HepG2 (cell line): ENCODE data around the gene AFAP1. TPM values are rescaled to one million over a fixed set of nuclear protein-coding genes. Genes with fewer than 3 reads are reported as not detected.

ENCODE experiments used
- ATAC-seq: fragments of 200-7000 bp; cut with Tn5 transposase; 3 replicates; pipeline ENCODE4 v1.9.1; 2020; ENCODE audit warnings: mild to moderate bottlenecking, moderate library complexity
- BruUV-seq: library from RNA; stranded (reverse); fragments of 400-500 nt; replicated peaks from 2 replicates; lab custom pipeline; 2021; lab: Mats Ljungman, UMichigan
- CTCF ChIA-PET: fragments of 300-600 bp; formaldehyde crosslinking; extraction: SDS; loops from one replicate; lab custom pipeline; 2021; ENCODE audit warnings: low total read pairs, inconsistent platforms, low intra/inter-chr PET ratio; lab: Yijun Ruan, JAX
- POLR2A ChIA-PET: fragments of 350-600 bp; sonication (Branson Sonifier 250); formaldehyde crosslinking; loops from one replicate; lab custom pipeline; 2020; ENCODE audit warnings: antibody characterized with exemption, inconsistent platforms; lab: Yijun Ruan, JAX
- DNase-seq: peaks from one replicate; pipeline ENCODE4 v3.0.0-alpha.2; 2015; ENCODE audit warnings: low spot score
- FAIRE-seq: peaks from 3 replicates; lab custom pipeline; 2011; peaks lifted over from hg19 to GRCh38; lab: Jason Lieb, UNC
- H2AFZ ChIP-seq: one replicate; pipeline ENCODE4 v1.6.1; 2011; ENCODE audit warnings: low read length, inconsistent platforms
- H3K27ac ChIP-seq: fragments of 300-600 bp; 3 replicates; pipeline ENCODE4 v1.8.0; 2011; ENCODE audit warnings: mixed run types, mild to moderate bottlenecking, mixed read lengths, low read length, inconsistent platforms; ENCODE audit not compliant: insufficient read depth; ENCODE audit errors: extremely low read length
- H3K27me3 ChIP-seq, 2 experiments: fragments of 200-600 bp in 1 of 2; 2 replicates in 1 of 2; 3 replicates in 1 of 2; pipeline versions ENCODE4 v1.6.0 to v1.8.0; 2011; ENCODE audit warnings: low read length in 2 of 2, mild to moderate bottlenecking in 2 of 2, moderate library complexity in 2 of 2, inconsistent platforms in 1 of 2; ENCODE audit not compliant: insufficient read depth in 2 of 2, control insufficient read depth in 1 of 2
- H3K36me3 ChIP-seq, 2 experiments: fragments of 200-600 bp in 1 of 2; replicated peaks in 1 of 2; 2 replicates in 1 of 2; 3 replicates in 1 of 2; pipeline versions ENCODE4 v1.5.1 to v1.8.0; 2011; ENCODE audit warnings: low read length in 2 of 2, inconsistent platforms in 1 of 2; ENCODE audit not compliant: insufficient read depth in 2 of 2, control insufficient read depth in 1 of 2
- H3K4me1 ChIP-seq: 2 replicates; pipeline ENCODE4 v1.5.1; 2012; ENCODE audit warnings: low read length, inconsistent platforms; ENCODE audit not compliant: insufficient read depth
- H3K4me2 ChIP-seq: 2 replicates; pipeline ENCODE4 v1.6.0; 2011; ENCODE audit warnings: low read depth, low read length, inconsistent platforms
- H3K4me3 ChIP-seq, 3 experiments: fragments of 200-600 bp in 1 of 3; sonication (generic), shearing (Covaris generic) in 1 of 3; replicated peaks in 1 of 3; 2 replicates each; pipeline ENCODE4 v1.5.1; 2011 to 2016; ENCODE audit warnings: low read length in 3 of 3, inconsistent platforms in 2 of 3, low read depth in 2 of 3, mild to moderate bottlenecking in 2 of 3, control low read depth in 1 of 3, mixed read lengths in 1 of 3; ENCODE audit not compliant: insufficient read depth in 1 of 3
- H3K79me2 ChIP-seq: one replicate; pipeline ENCODE4 v1.6.1; 2011; ENCODE audit warnings: low read length, inconsistent platforms; ENCODE audit not compliant: insufficient read depth
- H3K9ac ChIP-seq: 2 replicates; pipeline ENCODE4 v1.6.0; 2011; ENCODE audit warnings: mild to moderate bottlenecking, low read depth, low read length, inconsistent platforms; ENCODE audit not compliant: insufficient read depth
- H3K9me3 ChIP-seq: 2 replicates; pipeline ENCODE4 v1.5.1; 2012; ENCODE audit warnings: mild to moderate bottlenecking, low read length
- H4K20me1 ChIP-seq: 2 replicates; pipeline ENCODE4 v1.6.0; 2011; ENCODE audit warnings: inconsistent platforms, mild to moderate bottlenecking, low read length, moderate library complexity; ENCODE audit not compliant: insufficient read depth
- GLI4 ChIP-seq: sonication (generic); formaldehyde crosslinking; IDR thresholded peaks from 2 replicates; pipeline ENCODE4 v1.5.1; 2020; ENCODE audit warnings: missing genetic modification reagents, mild to moderate bottlenecking, moderate library complexity, borderline replicate concordance
- MED13 ChIP-seq: sonication (generic); formaldehyde crosslinking; IDR thresholded peaks from 2 replicates; pipeline ENCODE4 v1.5.0; 2020; ENCODE audit warnings: missing genetic modification reagents
- NR3C1 ChIP-seq: sonication (generic); formaldehyde crosslinking; IDR thresholded peaks from 2 replicates; pipeline ENCODE4 v1.4.0; 2020; ENCODE audit warnings: missing genetic modification reagents
- RERE ChIP-seq: IDR thresholded peaks from 2 replicates; pipeline ENCODE4 v1.6.1; 2016; ENCODE audit warnings: low read depth, missing genetic modification reagents, missing compliant biosample characterization
- SMC3 ChIP-seq: IDR thresholded peaks from 2 replicates; pipeline ENCODE4 v1.6.1; 2011; ENCODE audit warnings: low read length, improper control_type of control experiment
- SRF ChIP-seq: IDR thresholded peaks from 2 replicates; pipeline ENCODE4 v1.6.1; 2011; ENCODE audit warnings: mild to moderate bottlenecking, low read depth, low read length, moderate library complexity
- ZBTB7B ChIP-seq: sonication (generic); formaldehyde crosslinking; IDR thresholded peaks from 2 replicates; pipeline ENCODE4 v1.4.0; 2020; ENCODE audit warnings: missing genetic modification reagents
- ZNF260 ChIP-seq: sonication (generic); formaldehyde crosslinking; IDR thresholded peaks from 2 replicates; pipeline ENCODE4 v1.4.0; 2020; ENCODE audit warnings: missing genetic modification reagents, low read depth, mild to moderate bottlenecking, borderline replicate concordance
- ZNF335 ChIP-seq: sonication (generic); formaldehyde crosslinking; IDR thresholded peaks from 2 replicates; pipeline ENCODE4 v1.4.0; 2020; ENCODE audit warnings: missing genetic modification reagents
- ZNF44 ChIP-seq: sonication (generic); formaldehyde crosslinking; IDR thresholded peaks from 2 replicates; pipeline ENCODE4 v1.5.1; 2020; ENCODE audit warnings: mild to moderate bottlenecking, missing genetic modification reagents
- ZNF674 ChIP-seq: sonication (generic); formaldehyde crosslinking; IDR thresholded peaks from 2 replicates; pipeline ENCODE4 v1.5.0; 2020; ENCODE audit warnings: low read depth, mild to moderate bottlenecking, missing genetic modification reagents
- WGBS: methylation state at CpG from one replicate; pipeline ENCODE4 v1.1.6; 2017; ENCODE audit warnings: low lambda C conversion rate; 5-methylcytosine and 5-hydroxymethylcytosine counted together
- in situ Hi-C: cut with HindIII; loops from 2 replicates; pipeline ENCODE4 v1.10.0; 2017; ENCODE audit warnings: low pct_unique_long_range_greater_than_20kb; ENCODE audit not compliant: extremely low pct_ligation_motif_present
- intact Hi-C: fragments of 100-400 bp; cut with micrococcal nuclease; formaldehyde crosslinking; loops from one replicate; pipeline ENCODE4 v1.10.0; 2022; ENCODE audit not compliant: unreplicated experiment
- polyA plus RNA-seq, 8 experiments: library from polyadenylated mRNA; depleted of rRNA in 3 of 8; stranded (reverse) in 7 of 8; unstranded in 1 of 8; fragments of >200 nt; fragmentation: Illumina TruSeq in 4 of 8; extraction: Trizol in 4 of 8; gene quantifications; 2 replicates each; pipeline versions ENCODE4 v1.2.1 to v1.2.3, GENCODE V29; 2011 to 2016; ENCODE audit warnings: low read depth in 4 of 8, missing spikeins in 1 of 8, mixed read lengths in 1 of 8; ENCODE audit not compliant: insufficient read depth in 1 of 8
- total RNA-seq, 5 experiments: library from RNA; depleted of rRNA; stranded (reverse); fragments of >200 nt; fragmentation: Illumina TruSeq; extraction: Trizol; gene quantifications; 2 replicates each; pipeline ENCODE4 v1.2.3, GENCODE V29; 2016; ENCODE audit warnings: low read depth in 1 of 5
- TF ChIP-seq, protein P1 (sequence below): sonication (generic); formaldehyde crosslinking; IDR thresholded peaks from 2 replicates; pipeline ENCODE4 v1.4.0; 2020; ENCODE audit warnings: missing genetic modification reagents, borderline replicate concordance

AFAP1 gene
- total and polyA plus RNA-seq, 2 of the 13 experiments (the other 11 are each of a cell fraction or from before 2014, with no cell fraction given): 2.5 TPM

DNA sequence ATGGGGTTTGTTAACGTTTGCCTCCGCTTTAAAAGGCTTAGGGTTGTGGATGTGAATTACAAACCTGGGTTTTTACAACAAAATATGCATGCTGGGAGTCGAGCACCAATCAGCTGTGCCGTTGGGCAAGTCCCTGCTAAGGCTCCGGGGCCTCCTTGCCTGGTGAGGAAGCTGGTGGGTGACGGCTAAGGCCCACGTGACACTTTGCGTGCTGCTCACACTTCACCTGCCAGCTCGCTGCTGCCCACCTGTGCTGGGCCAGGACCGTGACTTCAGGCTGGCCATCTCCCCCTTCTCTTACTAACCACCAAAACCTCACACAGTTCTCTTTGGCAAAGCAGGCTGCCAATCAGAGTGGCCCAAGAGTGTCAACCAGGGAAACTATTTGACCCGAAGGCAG is 178.3 kb downstream of the AFAP1 start:
- Histone ChIP-seq H4K20me1 (no peaks in the 10 kb centered on the region), H3K27ac (no peak overlapping the region), H3K4me3 (no peak overlapping the region), H3K79me2 (no peaks in the 10 kb centered on the region), H3K4me2 (no peak overlapping the region), H3K9ac (no peak overlapping the region), H3K27me3 (no peaks in the 10 kb centered on the region), H2AFZ (no peak overlapping the region), H3K36me3 (peaks cover 2 to 4% of the 10 kb centered on the region in 2 experiments; a peak in 1 of 5 replicates), H3K9me3 (no peaks in the 10 kb centered on the region), H3K4me1 (peaks cover 56% of the 10 kb centered on the region)
- ATAC-seq (no peak; the same call in 2 of the 3 replicates), FAIRE-seq (no peak), DNase-seq (no peak)
- CTCF ChIA-PET: interaction anchor here (1.1 to 1.9 kb wide), 3 partner anchors 9 to 226 kb away, joined by 3 to 13 read pairs (median 6); no protein-coding TSS in a partner anchor
- WGBS: 87% methylated on average over 11 of the region's 11 CpGs
- in situ Hi-C loops (no loop called here), intact Hi-C loops (loop anchor here (1.0 kb wide), 1 partner anchor 41 kb away; no protein-coding TSS in a partner anchor)
- BruUV-seq: no TSS peak
- POLR2A ChIA-PET: interaction anchor here (0.7 kb wide), 1 partner anchor 12 kb away, joined by 3 read pairs; no protein-coding TSS in a partner anchor
- TF ChIP-seq MED13 (CRISPR knock-in tag) (no peak), GLI4 (CRISPR knock-in tag) (no peak), ZNF44 (CRISPR knock-in tag) (no peak), ZNF674 (CRISPR knock-in tag) (no peak), ZNF260 (CRISPR knock-in tag) (no peak), NR3C1 (CRISPR knock-in tag) (no peak), SRF (no peak), ZNF335 (CRISPR knock-in tag) (no peak)

GRCh38 chr4:7760706-7761105 is 179.0 kb downstream of the AFAP1 start:
- BruUV-seq: no TSS peak
- Histone ChIP-seq H2AFZ (no peak overlapping the region), H3K79me2 (no peaks in the 10 kb centered on the region), H3K9ac (no peak overlapping the region), H3K4me3 (no peak overlapping the region), H3K4me2 (no peak overlapping the region), H3K27ac (no peak overlapping the region), H3K9me3 (no peaks in the 10 kb centered on the region), H3K36me3 (peaks cover 2 to 4% of the 10 kb centered on the region in 2 experiments; a peak in 1 of 5 replicates), H3K4me1 (peaks cover 50% of the 10 kb centered on the region), H4K20me1 (no peaks in the 10 kb centered on the region), H3K27me3 (no peaks in the 10 kb centered on the region)
- FAIRE-seq: no peak
- DNase-seq: no peak
- WGBS: 89% methylated on average over 15 of the region's 16 CpGs
- CTCF ChIA-PET: interaction anchor here (1.9 kb wide), 1 partner anchor 42 kb away, joined by 13 read pairs; no protein-coding TSS in a partner anchor
- intact Hi-C loops: loop anchor here (1.0 kb wide), 1 partner anchor 42 kb away; no protein-coding TSS in a partner anchor
- no peak for ATAC-seq
- in situ Hi-C loops: no loop called here
- POLR2A ChIA-PET: no interaction called here
- no peak for TF ChIP-seq RERE (CRISPR knock-in tag)
- TF ChIP-seq ZBTB7B (CRISPR knock-in tag): no peak
- TF ChIP-seq, protein P1, sequence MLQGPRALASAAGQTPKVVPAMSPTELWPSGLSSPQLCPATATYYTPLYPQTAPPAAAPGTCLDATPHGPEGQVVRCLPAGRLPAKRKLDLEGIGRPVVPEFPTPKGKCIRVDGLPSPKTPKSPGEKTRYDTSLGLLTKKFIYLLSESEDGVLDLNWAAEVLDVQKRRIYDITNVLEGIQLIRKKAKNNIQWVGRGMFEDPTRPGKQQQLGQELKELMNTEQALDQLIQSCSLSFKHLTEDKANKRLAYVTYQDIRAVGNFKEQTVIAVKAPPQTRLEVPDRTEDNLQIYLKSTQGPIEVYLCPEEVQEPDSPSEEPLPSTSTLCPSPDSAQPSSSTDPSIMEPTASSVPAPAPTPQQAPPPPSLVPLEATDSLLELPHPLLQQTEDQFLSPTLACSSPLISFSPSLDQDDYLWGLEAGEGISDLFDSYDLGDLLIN: no peak
- no peak for TF ChIP-seq SMC3
